ENCODE results near the gene TSNAXIP1. TPM values are rescaled to one million over a fixed set of nuclear protein-coding genes. Genes with fewer than 3 reads are reported as not detected.

TSNAXIP1 gene
- polyA plus RNA-seq, 3 donors, result 0.23 TPM; not detected in 2

GRCh38 chr16:67781565-67781921 is 25.1 kb upstream of the TSNAXIP1 start:
- Histone ChIP-seq H3K4me2 (replicated peaks; ENCODE audit: extremely low read depth, low read length, poor library complexity, severe bottlenecking) (no peak overlapping the region), H3K9me3 (replicated peaks in 1 of 2; ENCODE audit: control insufficient read depth in 1 of 2, insufficient read depth in 1 of 2, low read length in 2 of 2) (no peaks in the 10 kb centered on the region), H3K9ac (ENCODE audit: insufficient read depth, low read length, poor library complexity, severe bottlenecking) (peak overlapping the region; percentile 21), H3K27ac (ENCODE audit: low read depth in 1 of 2, low read length in 2 of 2) (no peak overlapping the region), H4K20me1 (ENCODE audit: insufficient read depth, low read length) (peaks cover 24% of the 10 kb centered on the region), H3K4me3 (replicated peaks in 1 of 3; ENCODE audit: low read depth in 2 of 3, low read length in 3 of 3) (no peak overlapping the region), H3K79me2 (ENCODE audit: insufficient read depth, low read length) (peaks cover 13% of the 10 kb centered on the region), H3K4me1 (ENCODE audit: control insufficient read depth in 1 of 2, insufficient read depth in 2 of 2, low read length in 2 of 2) (no peaks in the 10 kb centered on the region), H3K27me3 (ENCODE audit: control insufficient read depth in 2 of 2, insufficient read depth in 2 of 2, low read length in 2 of 2) (no peaks in the 10 kb centered on the region), H3K36me3 (replicated peaks in 1 of 2; ENCODE audit: control insufficient read depth in 1 of 2, insufficient read depth in 2 of 2, low read length in 2 of 2) (peaks cover 3 to 22% of the 10 kb centered on the region in 2 donors), H2AFZ (ENCODE audit: insufficient read depth, low read depth, low read length, poor library complexity, severe bottlenecking) (no peak overlapping the region)
- WGBS (ENCODE audit: insufficient coverage), result 6% methylated on average over 3 of the region's 5 CpGs
- Mint-ChIP-seq H3K4me1 (no peaks in the 10 kb centered on the region), H3K27me3 (ENCODE audit: low read depth in 3 of 3) (no peaks in the 10 kb centered on the region), H3K9me3 (peaks cover 0 to 2% (median 0%) of the 10 kb centered on the region in 7 donors), H3K4me3 (no peak overlapping the region), H3K27ac (peak overlapping the region in 3 of 7 donors; percentile 6 to 36 (median 16)), H3K36me3 (peaks cover 18 to 40% of the 10 kb centered on the region in 2 donors)
- no peak for DNase-seq
- TF ChIP-seq CTCF (IDR thresholded peaks at IDR 0.05), result no peak
- intact Hi-C loops (cut with micrococcal nuclease), result no loop called here

DNA sequence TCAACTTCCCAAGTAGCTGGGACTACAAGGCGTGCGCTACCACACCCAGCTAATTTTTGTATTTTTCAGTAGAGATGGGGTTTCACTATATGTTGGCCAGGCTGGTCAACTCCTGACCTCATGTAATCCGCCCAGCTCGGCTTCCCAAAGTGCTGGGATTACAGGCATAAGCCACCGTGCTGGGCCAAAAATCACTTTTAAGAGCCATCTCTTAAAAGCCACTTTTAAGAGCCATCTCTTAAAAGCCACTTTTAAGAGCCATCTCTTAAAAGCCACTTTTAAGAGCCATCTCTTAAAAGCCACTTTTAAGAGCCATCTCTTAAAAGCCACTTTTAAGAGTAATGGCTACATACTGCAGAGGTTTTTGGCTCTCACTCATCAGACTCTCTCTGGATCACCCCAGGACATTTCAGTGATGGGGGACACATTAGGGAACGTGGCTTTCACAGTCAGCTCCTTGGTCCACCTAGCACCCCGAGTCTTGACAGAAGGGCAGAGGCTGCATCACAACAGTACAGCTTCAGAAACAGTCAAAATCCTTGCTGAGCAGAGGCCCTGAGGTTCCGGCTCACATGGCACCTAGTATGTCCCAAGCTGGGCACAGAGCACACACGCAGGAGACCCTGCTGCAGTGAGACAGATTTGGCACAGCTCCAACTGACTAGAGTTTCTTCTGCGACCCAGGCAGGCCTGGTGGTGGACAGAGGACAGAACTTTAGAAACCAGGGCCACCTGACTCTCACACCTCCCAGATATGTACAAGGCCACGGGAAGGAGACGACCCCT is 23.9 kb upstream of the TSNAXIP1 start:
- Histone ChIP-seq H3K9me3 (replicated peaks in 1 of 2; ENCODE audit: control insufficient read depth in 1 of 2, insufficient read depth in 1 of 2, low read length in 2 of 2) (no peaks in the 10 kb centered on the region), H3K79me2 (ENCODE audit: insufficient read depth, low read length) (peaks cover 13% of the 10 kb centered on the region), H4K20me1 (ENCODE audit: insufficient read depth, low read length) (peaks cover 24% of the 10 kb centered on the region), H3K27ac (ENCODE audit: low read depth in 1 of 2, low read length in 2 of 2) (no peak overlapping the region), H2AFZ (ENCODE audit: insufficient read depth, low read depth, low read length, poor library complexity, severe bottlenecking) (no peak overlapping the region), H3K27me3 (ENCODE audit: control insufficient read depth in 2 of 2, insufficient read depth in 2 of 2, low read length in 2 of 2) (no peaks in the 10 kb centered on the region), H3K4me1 (ENCODE audit: control insufficient read depth in 1 of 2, insufficient read depth in 2 of 2, low read length in 2 of 2) (no peaks in the 10 kb centered on the region), H3K9ac (ENCODE audit: insufficient read depth, low read length, poor library complexity, severe bottlenecking) (no peak overlapping the region), H3K4me2 (replicated peaks; ENCODE audit: extremely low read depth, low read length, poor library complexity, severe bottlenecking) (no peak overlapping the region), H3K36me3 (replicated peaks in 1 of 2; ENCODE audit: control insufficient read depth in 1 of 2, insufficient read depth in 2 of 2, low read length in 2 of 2) (peaks cover 3 to 22% of the 10 kb centered on the region in 2 donors), H3K4me3 (replicated peaks in 1 of 3; ENCODE audit: low read depth in 2 of 3, low read length in 3 of 3) (no peak overlapping the region)
- Mint-ChIP-seq H3K27me3 (ENCODE audit: low read depth in 3 of 3) (peaks cover 0 to 2% (median 0%) of the 10 kb centered on the region in 3 donors), H3K4me3 (no peak overlapping the region), H3K9me3 (peaks cover 0 to 2% (median 0%) of the 10 kb centered on the region in 7 donors), H3K36me3 (peaks cover 18 to 37% of the 10 kb centered on the region in 2 donors), H3K27ac (no peak overlapping the region), H3K4me1 (no peaks in the 10 kb centered on the region)
- intact Hi-C loops (cut with micrococcal nuclease), result no loop called here
- WGBS (ENCODE audit: insufficient coverage), result 89% methylated on average over 10 of the region's 12 CpGs
- no peak for DNase-seq
- no peak for TF ChIP-seq CTCF (IDR thresholded peaks at IDR 0.05)

Measured in CD14-positive monocyte (primary cell).